ENCODE data around the gene PCBP3. TPM values are rescaled to one million over a fixed set of nuclear protein-coding genes. Genes with fewer than 3 reads are reported as not detected.

The PCBP3 gene
- total and polyA plus RNA-seq, 2 of the 8 experiments (the other 6 are each of a cell fraction or from before 2014, with no cell fraction given) = 3.5 to 6.3 TPM

GRCh38 chr21:45747233-45747766 is 103.8 kb downstream of the PCBP3 start (continued):
- TF ChIP-seq GTF2F1 (IDR thresholded peaks at IDR 0.05; ENCODE audit: borderline replicate concordance, low read depth, low read length) (no peak), ZNF274 (IDR thresholded peaks at IDR 0.05; ENCODE audit: borderline replicate concordance, extremely low read depth, low read length) (no peak), TBP (IDR thresholded peaks at IDR 0.05; ENCODE audit: low read depth, low read length) (no peak), SIN3A (conservative IDR thresholded peaks at IDR 0.05 in 1 of 2, IDR thresholded peaks at IDR 0.05 in 1 of 2; ENCODE audit: low read depth in 1 of 2, low read length in 2 of 2) (no peak), EZH2 (IDR thresholded peaks at IDR 0.05; ENCODE audit: low read depth, low read length, severe bottlenecking) (no peak), TAF1 (IDR thresholded peaks at IDR 0.05; ENCODE audit: low read depth, low read length) (no peak)
